Lower leg skin (tissue), 4 donors: ENCODE results near the gene SH3BP2. TPM values are rescaled to one million over a fixed set of nuclear protein-coding genes. Genes with fewer than 3 reads are reported as not detected.

Source experiments
- DNase-seq, 2 donors: peaks; one replicate each; pipeline ENCODE4 v3.0.0-alpha.2; 2019; ENCODE audit warnings: low spot score in 2 of 2
- H3K4me3 ChIP-seq: fragments of 200-600 bp; sonication (generic); 2 replicates; pipeline ENCODE4 v1.5.1; 2017; ENCODE audit warnings: mild to moderate bottlenecking, low read depth; ENCODE audit not compliant: poor library complexity, severe bottlenecking
- POLR2A ChIP-seq, 2 donors: fragments of 450-650 bp; IDR thresholded peaks; one replicate each; pipeline ENCODE4 v1.6.1; 2016 to 2017; ENCODE audit warnings: antibody characterized with exemption in 2 of 2, mild to moderate bottlenecking in 1 of 2, moderate library complexity in 1 of 2
- WGBS, 2 donors: methylation state at CpG; one replicate each; pipeline ENCODE4 v1.1.5; 2018; 5-methylcytosine and 5-hydroxymethylcytosine counted together
- intact Hi-C: fragments of 100-400 bp; cut with DNase I; formaldehyde crosslinking; loops from one replicate; pipeline ENCODE4 v1.15.0; 2023; ENCODE audit warnings: low total_unique reads
- total RNA-seq, 4 donors: library from RNA; depleted of rRNA; stranded (reverse); fragments of >200 nt; gene quantifications; one replicate each; pipeline ENCODE4 v1.1.0, GENCODE V29; 2016
- TF ChIP-seq, protein P1 (sequence below), 3 donors: fragments of 450-650 bp; IDR thresholded peaks; one replicate each; pipeline ENCODE4 v1.5.1; 2016; ENCODE audit warnings: antibody characterized with exemption in 3 of 3, mild to moderate bottlenecking in 3 of 3, moderate library complexity in 2 of 3

SH3BP2 gene
- total RNA-seq, 4 donors from 2014 or later, result 106 to 291 (median 178) TPM

DNA sequence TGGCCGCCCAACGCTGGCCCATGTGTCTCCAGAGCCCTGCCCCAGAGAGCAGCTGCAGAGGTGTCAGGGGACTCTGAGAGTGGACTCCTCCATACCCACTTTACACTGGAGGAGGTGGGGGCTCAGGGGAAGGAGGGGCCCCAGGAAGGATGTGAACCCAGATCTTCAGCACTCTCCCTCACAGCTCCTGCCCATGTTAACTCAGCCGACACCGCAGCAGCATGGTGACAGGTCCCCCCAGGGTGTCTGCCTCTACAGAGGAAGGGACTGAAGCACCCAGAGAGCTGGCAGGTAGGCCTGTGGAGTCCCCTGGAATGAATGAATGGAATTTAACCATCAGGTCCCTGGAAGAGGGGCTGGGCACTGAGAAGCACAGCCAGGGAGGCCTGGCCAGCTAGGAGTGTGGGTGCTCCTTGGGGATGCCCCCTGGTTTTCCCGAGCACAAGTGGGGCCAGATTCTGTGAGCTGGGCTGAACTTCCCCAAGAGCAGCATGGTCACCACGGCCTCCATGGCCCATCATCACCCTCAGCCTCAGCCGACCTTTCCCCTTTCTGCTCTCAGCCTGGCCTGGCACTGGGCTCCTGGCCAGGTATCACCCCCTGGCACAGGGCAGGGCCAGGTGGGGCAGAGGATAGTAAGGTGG, 21.9 kb downstream of the SH3BP2 start:
- DNase-seq, result no peak
- no peak overlapping the region for H3K4me3 ChIP-seq
- TF ChIP-seq POLR2A (IDR thresholded peaks at IDR 0.05), result no peak
- TF ChIP-seq, protein P1, sequence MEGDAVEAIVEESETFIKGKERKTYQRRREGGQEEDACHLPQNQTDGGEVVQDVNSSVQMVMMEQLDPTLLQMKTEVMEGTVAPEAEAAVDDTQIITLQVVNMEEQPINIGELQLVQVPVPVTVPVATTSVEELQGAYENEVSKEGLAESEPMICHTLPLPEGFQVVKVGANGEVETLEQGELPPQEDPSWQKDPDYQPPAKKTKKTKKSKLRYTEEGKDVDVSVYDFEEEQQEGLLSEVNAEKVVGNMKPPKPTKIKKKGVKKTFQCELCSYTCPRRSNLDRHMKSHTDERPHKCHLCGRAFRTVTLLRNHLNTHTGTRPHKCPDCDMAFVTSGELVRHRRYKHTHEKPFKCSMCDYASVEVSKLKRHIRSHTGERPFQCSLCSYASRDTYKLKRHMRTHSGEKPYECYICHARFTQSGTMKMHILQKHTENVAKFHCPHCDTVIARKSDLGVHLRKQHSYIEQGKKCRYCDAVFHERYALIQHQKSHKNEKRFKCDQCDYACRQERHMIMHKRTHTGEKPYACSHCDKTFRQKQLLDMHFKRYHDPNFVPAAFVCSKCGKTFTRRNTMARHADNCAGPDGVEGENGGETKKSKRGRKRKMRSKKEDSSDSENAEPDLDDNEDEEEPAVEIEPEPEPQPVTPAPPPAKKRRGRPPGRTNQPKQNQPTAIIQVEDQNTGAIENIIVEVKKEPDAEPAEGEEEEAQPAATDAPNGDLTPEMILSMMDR (IDR thresholded peaks at IDR 0.05), result no peak
- 91 to 100% methylated on average over 3 to 5 of the region's 7 CpGs for WGBS, 2 donors
- intact Hi-C loops, result no loop called here

DNA sequence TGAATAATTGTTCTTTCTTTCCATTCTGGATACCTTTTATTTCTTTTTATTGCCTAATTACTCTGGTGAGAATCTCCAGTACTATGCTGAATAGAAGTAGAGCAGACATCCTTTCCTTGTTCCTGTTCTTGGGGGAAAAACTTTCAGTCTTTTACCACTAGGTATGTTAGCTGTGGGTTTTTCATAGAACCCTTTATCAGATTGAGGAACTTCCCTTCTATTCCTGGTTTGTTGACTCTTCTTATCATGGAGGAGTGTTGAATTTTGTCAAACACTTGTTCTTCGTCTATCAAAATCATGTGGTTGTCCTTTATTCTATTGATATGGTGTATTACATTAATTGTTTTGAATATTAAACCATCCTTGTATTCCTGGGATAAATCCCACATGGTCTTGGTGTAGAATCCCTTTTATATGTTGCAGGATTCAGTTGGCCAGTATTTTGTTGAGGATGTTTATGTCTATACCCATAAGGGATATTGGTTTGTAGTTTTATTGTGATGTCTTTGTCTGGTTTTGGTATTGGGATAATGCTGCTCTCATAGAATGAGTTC, 23.6 kb downstream of the SH3BP2 start:
- intact Hi-C loops, result no loop called here
- no peak for DNase-seq
- H3K4me3 ChIP-seq, result no peak overlapping the region
- TF ChIP-seq POLR2A (IDR thresholded peaks at IDR 0.05), result no peak
- TF ChIP-seq, protein P1 (IDR thresholded peaks at IDR 0.05), result no peak
- 39 to 100% methylated on average over 1 of the region's 1 CpG for WGBS, 2 donors

DNA sequence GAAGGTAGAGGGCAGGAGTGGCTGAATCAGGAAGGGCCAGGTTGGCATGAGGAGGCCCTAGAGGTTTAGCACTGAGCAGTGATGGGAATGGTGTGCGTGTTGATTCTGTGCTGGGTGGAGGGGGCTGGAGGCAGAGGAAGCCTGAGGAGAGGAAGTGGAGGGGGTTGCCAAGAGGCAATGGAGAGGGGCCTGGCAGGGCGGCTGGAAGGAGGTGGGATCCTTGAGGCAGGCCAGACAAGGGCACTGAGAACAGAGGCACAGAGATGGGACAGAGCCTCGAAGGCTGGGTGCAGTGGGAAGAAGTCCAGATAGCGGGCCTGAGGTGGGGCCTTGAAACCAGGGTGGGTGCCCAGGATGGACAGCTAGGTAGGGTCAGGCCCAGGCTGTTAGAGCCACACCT, 24.3 kb downstream of the SH3BP2 start:
- TF ChIP-seq, protein P1 (IDR thresholded peaks at IDR 0.05), result no peak
- TF ChIP-seq POLR2A (IDR thresholded peaks at IDR 0.05), result no peak
- WGBS, 2 donors, result 80 to 90% methylated on average over 4 of the region's 4 CpGs
- intact Hi-C loops, result no loop called here

DNA sequence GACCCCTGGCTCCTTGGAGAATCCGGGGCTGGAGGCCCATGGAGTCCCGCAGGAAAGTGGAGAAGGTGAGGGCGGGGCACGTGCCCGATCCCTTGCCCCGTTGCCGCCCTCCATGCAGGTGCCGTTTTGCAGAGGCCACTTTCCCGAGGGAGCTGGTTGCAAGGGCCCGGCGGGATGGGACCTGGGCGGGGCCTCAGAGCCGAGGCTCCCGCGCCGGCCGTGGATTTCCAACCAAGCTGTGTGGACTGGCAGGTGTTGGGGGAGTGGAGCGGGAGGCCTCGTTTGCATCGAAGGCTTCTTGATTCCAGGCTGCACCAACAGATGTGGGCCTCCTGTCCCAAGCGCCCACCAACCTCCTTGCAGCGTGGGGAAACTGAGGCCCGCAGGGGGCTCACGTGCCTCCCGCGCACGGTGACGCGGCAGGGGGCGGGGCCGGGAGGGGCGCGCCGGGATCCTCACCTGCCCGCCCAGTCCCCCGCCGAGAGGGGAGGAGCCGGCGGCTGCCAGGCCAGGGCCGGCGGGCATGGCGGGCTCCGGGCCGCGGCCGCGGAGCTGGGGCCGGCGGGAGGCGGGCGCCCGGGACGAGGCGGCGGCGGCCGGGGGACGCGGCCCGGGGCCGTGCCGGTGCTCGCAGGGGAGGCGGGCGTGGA, 24.9 kb downstream of the SH3BP2 start:
- no peak overlapping the region for H3K4me3 ChIP-seq
- no peak for DNase-seq
- TF ChIP-seq, protein P1 (IDR thresholded peaks at IDR 0.05), result no peak
- TF ChIP-seq POLR2A (IDR thresholded peaks at IDR 0.05), result no peak
- WGBS, 2 donors, result 18 to 35% methylated on average over 15 to 46 of the region's 65 CpGs
- intact Hi-C loops, result no loop called here

More for the DNA sequence above, 24.3 kb downstream of the SH3BP2 start:
- no peak for DNase-seq
- no peak overlapping the region for H3K4me3 ChIP-seq

DNA sequence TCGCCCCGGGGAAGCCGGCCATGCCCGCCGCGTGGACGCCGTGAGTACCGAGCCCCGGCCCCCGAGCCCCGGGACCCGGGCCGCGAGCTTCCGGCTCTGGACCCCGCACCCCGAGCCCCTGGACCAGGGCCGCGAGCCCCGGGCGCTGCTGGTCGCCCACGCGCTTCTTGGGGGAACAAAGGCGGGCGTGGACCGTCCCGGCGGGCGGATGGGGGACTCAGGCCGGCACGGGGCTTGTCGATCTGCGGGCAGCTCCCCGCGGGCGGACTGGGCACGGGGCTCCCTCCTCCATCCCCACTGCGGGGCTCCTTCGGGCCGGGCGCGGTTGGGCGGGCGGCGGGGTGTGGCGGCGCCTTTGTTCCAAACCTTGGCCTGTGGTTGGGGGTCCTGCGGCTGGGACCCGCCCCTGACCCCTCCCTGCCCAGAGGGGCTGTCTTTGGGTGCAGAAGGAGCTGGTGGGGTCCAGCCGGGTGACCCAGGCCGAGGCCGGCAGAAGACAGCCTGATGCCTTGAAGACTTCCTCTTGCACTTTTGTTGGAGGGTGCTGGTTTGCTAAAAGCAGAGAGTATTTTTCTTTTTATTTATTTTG, 25.6 kb downstream of the SH3BP2 start:
- H3K4me3 ChIP-seq, result peak overlapping the region; percentile 27
- TF ChIP-seq, protein P1 (IDR thresholded peaks at IDR 0.05), result no peak
- TF ChIP-seq POLR2A (IDR thresholded peaks at IDR 0.05), result no peak
- 13 to 24% methylated on average over 23 to 29 of the region's 54 CpGs for WGBS, 2 donors
- intact Hi-C loops, result no loop called here
- DNase-seq, result no peak
